ENCODE measurements around the gene TBC1D25. TPM values are rescaled to one million over a fixed set of nuclear protein-coding genes. Genes with fewer than 3 reads are reported as not detected.

Gene TBC1D25
- 15.3 TPM for total RNA-seq

GRCh38 chrX:48539345-48540027 lies at the start of gene TBC1D25:
Gene TBC1D25, plus strand, starts transcription at chrX:48539714. Its CDS starts 84 bp downstream, at chrX:48539798.
- DNase-seq (ENCODE audit: low spot score) (peak; percentile 98), ATAC-seq (peak; percentile 98)
- intact Hi-C loops (cut with DNase I) = no loop called here

- intact Hi-C loops (cut with DNase I) = no loop called here
- no peak for ATAC-seq
- no peak for DNase-seq (ENCODE audit: low spot score)
Observed at GRCh38 chrX:48489892-48490291, 49.6 kb upstream of the TBC1D25 start.

GRCh38 chrX:48490661-48491060 lies 48.9 kb upstream of the TBC1D25 start:
- intact Hi-C loops (cut with DNase I) = no loop called here
- DNase-seq (ENCODE audit: low spot score) (no peak), ATAC-seq (no peak)

- ATAC-seq (no peak), DNase-seq (ENCODE audit: low spot score) (no peak)
- intact Hi-C loops (cut with DNase I) = no loop called here
Observed at GRCh38 chrX:48491809-48492208, 47.7 kb upstream of the TBC1D25 start.

- intact Hi-C loops (cut with DNase I) = no loop called here
- ATAC-seq (no peak), DNase-seq (ENCODE audit: low spot score) (no peak)
Observed at GRCh38 chrX:48492293-48492910, 47.1 kb upstream of the TBC1D25 start.

- no peak for DNase-seq (ENCODE audit: low spot score)
- no peak for ATAC-seq
- intact Hi-C loops (cut with DNase I) = no loop called here
Observed at GRCh38 chrX:48493890-48494364, 45.6 kb upstream of the TBC1D25 start.

GRCh38 chrX:48496660-48497059 lies 42.9 kb upstream of the TBC1D25 start:
- ATAC-seq (no peak), DNase-seq (ENCODE audit: low spot score) (no peak)
- intact Hi-C loops (cut with DNase I) = no loop called here

GRCh38 chrX:48497871-48498270 lies 41.6 kb upstream of the TBC1D25 start:
- intact Hi-C loops (cut with DNase I) = no loop called here
- ATAC-seq = no peak
- no peak for DNase-seq (ENCODE audit: low spot score)

- no peak for ATAC-seq
- intact Hi-C loops (cut with DNase I) = no loop called here
Observed at GRCh38 chrX:48498374-48498809, 41.1 kb upstream of the TBC1D25 start.

GRCh38 chrX:48504261-48504660 lies 35.3 kb upstream of the TBC1D25 start:
- DNase-seq (ENCODE audit: low spot score) (no peak), ATAC-seq (no peak)
- intact Hi-C loops (cut with DNase I) = loop anchor here (10.0 kb wide), 1 partner anchor 1089 kb away; no protein-coding TSS in a partner anchor

More at GRCh38 chrX:48498374-48498809, 41.1 kb upstream of the TBC1D25 start:
- DNase-seq (ENCODE audit: low spot score) = no peak

GRCh38 chrX:48505481-48505880 lies 34.0 kb upstream of the TBC1D25 start:
- intact Hi-C loops (cut with DNase I) = loop anchor here (10.0 kb wide), 1 partner anchor 1091 kb away; no protein-coding TSS in a partner anchor
- ATAC-seq (no peak), DNase-seq (ENCODE audit: low spot score) (no peak)

GRCh38 chrX:48507246-48507645 lies 32.3 kb upstream of the TBC1D25 start:
- DNase-seq (ENCODE audit: low spot score) = no peak
- ATAC-seq = no peak
- intact Hi-C loops (cut with DNase I) = loop anchor here (10.0 kb wide), 1 partner anchor 1092 kb away; no protein-coding TSS in a partner anchor

- peak; percentile 90 for DNase-seq (ENCODE audit: low spot score)
Observed at GRCh38 chrX:48508400-48509244, 30.9 kb upstream of the TBC1D25 start, which contains the start of gene PORCN. Gene PORCN, plus strand, starts transcription at chrX:48508992. Its CDS starts 829 bp downstream, at chrX:48509821.

GRCh38 chrX:48509245-48509590 lies 30.3 kb upstream of the TBC1D25 start:
- ATAC-seq (peak; percentile 18), DNase-seq (ENCODE audit: low spot score) (no peak)
- intact Hi-C loops (cut with DNase I) = loop anchor here (10.0 kb wide), 1 partner anchor 1094 kb away; no protein-coding TSS in a partner anchor

More at GRCh38 chrX:48508400-48509244, 30.9 kb upstream of the TBC1D25 start, which contains the start of gene PORCN:
- intact Hi-C loops (cut with DNase I) = loop anchor here (10.0 kb wide), 1 partner anchor 1094 kb away; no protein-coding TSS in a partner anchor
- ATAC-seq = peak; percentile 95

- ATAC-seq (no peak), DNase-seq (ENCODE audit: low spot score) (no peak)
- intact Hi-C loops (cut with DNase I) = loop anchor here (10.0 kb wide), 1 partner anchor 1095 kb away; no protein-coding TSS in a partner anchor
Observed at GRCh38 chrX:48509619-48510018, 29.9 kb upstream of the TBC1D25 start.

- intact Hi-C loops (cut with DNase I) = no loop called here
Observed at GRCh38 chrX:48511560-48511959, 28.0 kb upstream of the TBC1D25 start.

GRCh38 chrX:48512371-48512935 lies 27.1 kb upstream of the TBC1D25 start:
- intact Hi-C loops (cut with DNase I) = no loop called here
- DNase-seq (ENCODE audit: low spot score) (no peak), ATAC-seq (no peak)

More at GRCh38 chrX:48511560-48511959, 28.0 kb upstream of the TBC1D25 start:
- ATAC-seq (no peak), DNase-seq (ENCODE audit: low spot score) (no peak)

- intact Hi-C loops (cut with DNase I) = no loop called here
- no peak for ATAC-seq
- no peak for DNase-seq (ENCODE audit: low spot score)
Observed at GRCh38 chrX:48513670-48514069, 25.8 kb upstream of the TBC1D25 start.
